ENCODE results near the gene PLEK.

DNA sequence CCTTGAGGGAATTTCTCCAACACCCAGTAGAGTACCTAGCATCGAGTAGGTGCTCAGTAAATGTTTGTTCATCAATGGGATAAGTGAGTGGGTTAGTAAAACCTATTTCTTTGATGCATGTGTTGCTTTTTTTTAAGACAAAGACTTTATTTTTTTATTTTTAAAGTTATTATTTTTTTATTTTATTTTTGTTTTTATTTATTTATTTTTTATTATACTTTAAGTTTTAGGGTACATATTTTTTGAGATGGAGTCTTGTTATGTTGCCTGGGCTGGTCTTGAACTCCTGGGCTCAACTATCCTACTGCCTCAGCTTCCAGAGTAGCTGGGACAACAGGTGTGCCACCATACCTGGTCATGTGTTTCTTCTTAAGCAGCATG is 20.8 kb downstream of the PLEK start:
- TF ChIP-seq, protein P1, sequence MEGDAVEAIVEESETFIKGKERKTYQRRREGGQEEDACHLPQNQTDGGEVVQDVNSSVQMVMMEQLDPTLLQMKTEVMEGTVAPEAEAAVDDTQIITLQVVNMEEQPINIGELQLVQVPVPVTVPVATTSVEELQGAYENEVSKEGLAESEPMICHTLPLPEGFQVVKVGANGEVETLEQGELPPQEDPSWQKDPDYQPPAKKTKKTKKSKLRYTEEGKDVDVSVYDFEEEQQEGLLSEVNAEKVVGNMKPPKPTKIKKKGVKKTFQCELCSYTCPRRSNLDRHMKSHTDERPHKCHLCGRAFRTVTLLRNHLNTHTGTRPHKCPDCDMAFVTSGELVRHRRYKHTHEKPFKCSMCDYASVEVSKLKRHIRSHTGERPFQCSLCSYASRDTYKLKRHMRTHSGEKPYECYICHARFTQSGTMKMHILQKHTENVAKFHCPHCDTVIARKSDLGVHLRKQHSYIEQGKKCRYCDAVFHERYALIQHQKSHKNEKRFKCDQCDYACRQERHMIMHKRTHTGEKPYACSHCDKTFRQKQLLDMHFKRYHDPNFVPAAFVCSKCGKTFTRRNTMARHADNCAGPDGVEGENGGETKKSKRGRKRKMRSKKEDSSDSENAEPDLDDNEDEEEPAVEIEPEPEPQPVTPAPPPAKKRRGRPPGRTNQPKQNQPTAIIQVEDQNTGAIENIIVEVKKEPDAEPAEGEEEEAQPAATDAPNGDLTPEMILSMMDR (IDR thresholded peaks at IDR 0.05), result no peak
- TF ChIP-seq POLR2A (IDR thresholded peaks at IDR 0.05), result no peak
